Middle frontal gyrus (tissue), 1 donor: ENCODE data around the gene KCNK16.

ENCODE experiments used
- DNase-seq: peaks from one replicate; pipeline ENCODE4 v3.0.0-alpha.2; 2015; ENCODE audit warnings: low spot score; ENCODE audit errors: extremely low spot score

Gene KCNK16

GRCh38 chr6:39322306-39322850, at the start of gene KCNK16:
Gene KCNK16 (minus strand): TSS chr6:39322702. CDS start chr6:39322540, 162 bp downstream.
- no peak for DNase-seq

GRCh38 chr6:39370390-39370789, 47.9 kb upstream of the KCNK16 start:
- DNase-seq = no peak

GRCh38 chr6:39369987-39370386, 47.5 kb upstream of the KCNK16 start:
- DNase-seq = no peak

- DNase-seq = no peak
These were observed 45.2 kb upstream of the KCNK16 start for GRCh38 chr6:39367700-39368099.

- no peak for DNase-seq
These were observed 44.6 kb upstream of the KCNK16 start for GRCh38 chr6:39366931-39367618.

- no peak for DNase-seq
These were observed 43.0 kb upstream of the KCNK16 start for GRCh38 chr6:39365281-39366074.

GRCh38 chr6:39363280-39363679, 40.8 kb upstream of the KCNK16 start:
- no peak for DNase-seq

- DNase-seq = no peak
These were observed 40.0 kb upstream of the KCNK16 start for GRCh38 chr6:39362487-39362865.

- DNase-seq = peak; percentile 66
These were observed 39.4 kb upstream of the KCNK16 start for GRCh38 chr6:39361657-39362486.

- no peak for DNase-seq
These were observed 37.9 kb upstream of the KCNK16 start for GRCh38 chr6:39360378-39360777.

- no peak for DNase-seq
These were observed 35.6 kb upstream of the KCNK16 start for GRCh38 chr6:39357998-39358686.

- no peak for DNase-seq
These were observed 31.3 kb upstream of the KCNK16 start for GRCh38 chr6:39353698-39354315.

- DNase-seq = no peak
These were observed 28.4 kb upstream of the KCNK16 start for GRCh38 chr6:39350723-39351505.

- DNase-seq = no peak
These were observed 26.2 kb upstream of the KCNK16 start for GRCh38 chr6:39348740-39349139.

GRCh38 chr6:39347906-39348585, 25.5 kb upstream of the KCNK16 start:
- peak; percentile 50 for DNase-seq

- DNase-seq = no peak
These were observed 24.7 kb upstream of the KCNK16 start for GRCh38 chr6:39347206-39347605.

GRCh38 chr6:39344821-39345280, 22.3 kb upstream of the KCNK16 start:
- no peak for DNase-seq

- DNase-seq = no peak
These were observed 20.9 kb upstream of the KCNK16 start for GRCh38 chr6:39343396-39343870.
